Neural cell (in vitro differentiated cells): Measurements from ENCODE around the gene PTEN.

Source experiments
- EP300 ChIP-seq: fragments of 450-650 bp; conservative IDR thresholded peaks from 2 replicates; pipeline ENCODE4 v1.6.1; 2014; ENCODE audit warnings: antibody characterized with exemption, mild to moderate bottlenecking, moderate library complexity; ENCODE audit not compliant: poor library complexity, severe bottlenecking
- EZH2 ChIP-seq: fragments of 200-600, 300-800 bp; shearing (Covaris generic), sonication (generic); IDR thresholded peaks from 2 replicates; pipeline ENCODE4 v1.6.1; 2014; ENCODE audit warnings: antibody characterized with exemption, low read length, borderline replicate concordance, mild to moderate bottlenecking; ENCODE audit not compliant: insufficient read depth, poor library complexity, severe bottlenecking
- MXI1 ChIP-seq: fragments of 450-650 bp; conservative IDR thresholded peaks from 2 replicates; pipeline ENCODE4 v1.6.1; 2014; ENCODE audit warnings: antibody characterized with exemption, mild to moderate bottlenecking; ENCODE audit not compliant: poor library complexity, severe bottlenecking
- RAD21 ChIP-seq: fragments of 450-650 bp; conservative IDR thresholded peaks from 2 replicates; pipeline ENCODE4 v1.6.1; 2014; ENCODE audit warnings: antibody characterized with exemption, mild to moderate bottlenecking, moderate library complexity
- SMC3 ChIP-seq: fragments of 450-650 bp; conservative IDR thresholded peaks from 2 replicates; pipeline ENCODE4 v1.6.1; 2014; ENCODE audit warnings: antibody characterized with exemption, mild to moderate bottlenecking, moderate library complexity; ENCODE audit not compliant: poor library complexity
- TF ChIP-seq, protein P1 (sequence below): fragments of 450-650 bp; IDR thresholded peaks from 2 replicates; pipeline ENCODE4 v1.5.1; 2014; ENCODE audit warnings: antibody characterized with exemption, mild to moderate bottlenecking, moderate library complexity; ENCODE audit not compliant: poor library complexity, severe bottlenecking

GRCh38 chr10:87915989-87916388 is 52.6 kb downstream of the PTEN start:
- TF ChIP-seq, protein P1, sequence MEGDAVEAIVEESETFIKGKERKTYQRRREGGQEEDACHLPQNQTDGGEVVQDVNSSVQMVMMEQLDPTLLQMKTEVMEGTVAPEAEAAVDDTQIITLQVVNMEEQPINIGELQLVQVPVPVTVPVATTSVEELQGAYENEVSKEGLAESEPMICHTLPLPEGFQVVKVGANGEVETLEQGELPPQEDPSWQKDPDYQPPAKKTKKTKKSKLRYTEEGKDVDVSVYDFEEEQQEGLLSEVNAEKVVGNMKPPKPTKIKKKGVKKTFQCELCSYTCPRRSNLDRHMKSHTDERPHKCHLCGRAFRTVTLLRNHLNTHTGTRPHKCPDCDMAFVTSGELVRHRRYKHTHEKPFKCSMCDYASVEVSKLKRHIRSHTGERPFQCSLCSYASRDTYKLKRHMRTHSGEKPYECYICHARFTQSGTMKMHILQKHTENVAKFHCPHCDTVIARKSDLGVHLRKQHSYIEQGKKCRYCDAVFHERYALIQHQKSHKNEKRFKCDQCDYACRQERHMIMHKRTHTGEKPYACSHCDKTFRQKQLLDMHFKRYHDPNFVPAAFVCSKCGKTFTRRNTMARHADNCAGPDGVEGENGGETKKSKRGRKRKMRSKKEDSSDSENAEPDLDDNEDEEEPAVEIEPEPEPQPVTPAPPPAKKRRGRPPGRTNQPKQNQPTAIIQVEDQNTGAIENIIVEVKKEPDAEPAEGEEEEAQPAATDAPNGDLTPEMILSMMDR, result no peak
- no peak for TF ChIP-seq MXI1
- TF ChIP-seq SMC3, result no peak
- TF ChIP-seq RAD21, result no peak
- no peak for TF ChIP-seq EP300
- TF ChIP-seq EZH2, result no peak
